OCI-LY7 (cell line): ENCODE data around the gene KDM6A. TPM values are rescaled to one million over a fixed set of nuclear protein-coding genes. Genes with fewer than 3 reads are reported as not detected.
"Not testable (repeated sequence)": the region's sequence is repeated elsewhere in the genome, so short reads cannot be mapped to it uniquely, and the experiment has no call there.

Experiments
- BruUV-seq: library from RNA; stranded (reverse); fragments of 400-500 nt; replicated peaks from 2 replicates; lab custom pipeline; 2021; lab: Mats Ljungman, UMichigan
- CTCF ChIA-PET: fragments of 300-600 bp; sonication (Branson Sonifier 250); formaldehyde crosslinking; loops from one replicate; lab custom pipeline; 2022; ENCODE audit warnings: antibody characterized with exemption; ENCODE audit not compliant: unreplicated experiment; lab: Charles Lee
- POLR2A ChIA-PET: fragments of 300-600 bp; sonication (Branson Sonifier 250); formaldehyde crosslinking; loops from one replicate; lab custom pipeline; 2022; ENCODE audit warnings: antibody characterized with exemption; lab: Charles Lee
- DNase-seq: peaks from one replicate; pipeline ENCODE4 v3.0.0-alpha.2; 2015; ENCODE audit warnings: low spot score
- H2AFZ ChIP-seq: fragments of 200-600 bp; sonication (generic), shearing (Covaris generic); 2 replicates; pipeline ENCODE4 v1.6.1; 2014; ENCODE audit warnings: mild to moderate bottlenecking, antibody characterized with exemption, low read length, moderate library complexity
- H3K27ac ChIP-seq: fragments of 200-600 bp; sonication (generic); 2 replicates; pipeline ENCODE4 v1.5.1; 2014; ENCODE audit warnings: mixed run types, low read depth, mild to moderate bottlenecking, moderate library complexity, low read length, inconsistent platforms; ENCODE audit not compliant: poor library complexity, severe bottlenecking
- H3K36me3 ChIP-seq: fragments of 200-600 bp; sonication (generic); 2 replicates; pipeline ENCODE4 v1.6.1; 2014; ENCODE audit warnings: mild to moderate bottlenecking, antibody characterized with exemption, low read length, moderate library complexity, mixed read lengths; ENCODE audit not compliant: insufficient read depth
- H3K4me1 ChIP-seq: fragments of 200-600 bp; sonication (generic); 2 replicates; pipeline ENCODE4 v1.5.1; 2014; ENCODE audit warnings: mild to moderate bottlenecking, low read length; ENCODE audit not compliant: insufficient read depth, poor library complexity, severe bottlenecking
- H3K4me2 ChIP-seq: fragments of 200-600 bp; sonication (generic); 2 replicates; pipeline ENCODE4 v1.6.1; 2014; ENCODE audit warnings: mild to moderate bottlenecking, low read length
- H3K4me3 ChIP-seq: fragments of 200-600 bp; sonication (generic); 2 replicates; pipeline ENCODE4 v1.5.1; 2014; ENCODE audit warnings: mild to moderate bottlenecking, low read depth, low read length; ENCODE audit not compliant: poor library complexity, severe bottlenecking
- H3K79me2 ChIP-seq: fragments of 200-600 bp; sonication (generic); 2 replicates; pipeline ENCODE4 v1.6.1; 2016; ENCODE audit warnings: low read depth, mild to moderate bottlenecking, low read length, moderate library complexity, mixed read lengths; ENCODE audit not compliant: insufficient read depth
- H3K9me2 ChIP-seq: fragments of 200-600 bp; sonication (generic); 2 replicates; pipeline ENCODE4 v1.6.1; 2016; ENCODE audit warnings: mild to moderate bottlenecking, low read length, mixed read lengths; ENCODE audit not compliant: insufficient read depth
- H3K9me3 ChIP-seq: fragments of 200-600 bp; sonication (generic); 2 replicates; pipeline ENCODE4 v1.6.1; 2014; ENCODE audit warnings: mild to moderate bottlenecking, mixed run types, low read length, mixed read lengths
- H4K20me1 ChIP-seq: fragments of 200-600 bp; sonication (generic); 2 replicates; pipeline ENCODE4 v1.6.1; 2014; ENCODE audit warnings: mild to moderate bottlenecking, antibody characterized with exemption, low read length, moderate library complexity, mixed read lengths; ENCODE audit not compliant: insufficient read depth
- CTCF ChIP-seq: fragments of 200-600 bp; sonication (generic); conservative IDR thresholded peaks from 2 replicates; pipeline ENCODE4 v1.5.1; 2014; ENCODE audit warnings: mild to moderate bottlenecking, antibody characterized with exemption, low read length, moderate library complexity, mixed read lengths
- EZH2phosphoT487 ChIP-seq: fragments of 200-600 bp; sonication (generic); IDR thresholded peaks from 2 replicates; pipeline ENCODE4 v1.6.1; 2018; ENCODE audit warnings: low read depth, borderline replicate concordance, mild to moderate bottlenecking, mixed run types, antibody characterized with exemption, low read length, moderate library complexity, mixed read lengths
- intact Hi-C: fragments of 100-400 bp; cut with micrococcal nuclease; formaldehyde crosslinking; loops from one replicate; pipeline ENCODE4 v1.10.0; 2022; ENCODE audit not compliant: unreplicated experiment
- total RNA-seq, 2 experiments: library from RNA; depleted of rRNA in 1 of 2; stranded (reverse); fragments of >200 nt in 1 of 2; shearing (Covaris generic) in 1 of 2; gene quantifications; 2 replicates each; pipeline ENCODE4 v1.2.3, GENCODE V29; 2014 to 2022

KDM6A gene
- total RNA-seq, 2 experiments from 2014 or later: 20.5 to 23.4 TPM

DNA sequence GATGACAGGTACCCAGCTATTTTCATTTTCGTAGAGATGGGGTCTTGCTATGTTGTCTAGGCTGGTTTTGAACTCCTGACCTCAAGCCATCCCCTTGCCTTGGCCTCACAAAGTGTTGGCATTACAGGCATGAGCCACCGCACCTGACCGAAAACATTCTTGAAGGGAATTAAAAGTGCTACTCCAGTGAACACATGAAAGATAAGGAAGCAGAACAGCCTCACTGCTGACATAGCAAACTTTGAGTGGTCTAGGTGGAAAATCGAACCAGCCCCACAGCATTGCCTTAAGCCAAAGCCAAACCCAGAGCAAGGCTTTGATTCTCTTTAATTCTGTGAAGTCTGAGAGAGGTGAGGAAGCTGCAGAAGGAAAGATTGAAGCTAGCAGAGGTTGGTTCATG, 65.1 kb downstream of the KDM6A start:
- H3K9me3 ChIP-seq: no peaks in the 10 kb centered on the region
- no peak overlapping the region for H2AFZ ChIP-seq
- H3K27ac ChIP-seq: no peak overlapping the region
- H3K36me3 ChIP-seq: no peaks in the 10 kb centered on the region; the same call in 1 of the 2 replicates
- ChIA-PET POLR2A (no interaction called here), CTCF (no interaction called here)
- intact Hi-C loops: no loop called here
- no peak overlapping the region for H3K4me2 ChIP-seq
- DNase-seq: no peak
- H4K20me1 ChIP-seq: no peaks in the 10 kb centered on the region
- BruUV-seq: no TSS peak
- TF ChIP-seq EZH2phosphoT487 (no peak), CTCF (no peak)
- no peaks in the 10 kb centered on the region for H3K9me2 ChIP-seq
- H3K4me3 ChIP-seq: no peak overlapping the region
- H3K79me2 ChIP-seq: peaks cover 58% of the 10 kb centered on the region; the same call in 1 of the 2 replicates
- no peaks in the 10 kb centered on the region for H3K4me1 ChIP-seq

DNA sequence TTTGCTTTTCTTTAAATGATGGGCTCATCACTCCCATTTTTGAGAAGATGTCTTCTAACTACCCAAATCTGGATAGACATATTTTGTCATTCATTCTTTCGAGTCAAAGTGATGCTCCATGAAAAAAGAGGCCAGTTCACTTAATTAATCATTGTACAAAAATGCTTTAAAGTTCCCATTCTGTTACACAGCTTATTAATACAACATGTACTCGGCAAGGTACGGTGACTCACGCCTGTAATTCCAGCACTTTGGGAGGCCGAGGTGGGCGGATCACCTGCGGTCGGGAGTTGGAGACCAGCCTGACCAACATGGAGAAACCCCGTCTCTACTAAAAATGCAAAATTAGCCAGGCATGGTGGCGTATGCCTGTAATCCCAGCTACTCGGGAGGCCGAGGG, 67.6 kb downstream of the KDM6A start:
- H3K36me3 ChIP-seq, H3K9me2 ChIP-seq, H3K4me3 ChIP-seq, BruUV-seq, H3K27ac ChIP-seq, H4K20me1 ChIP-seq, H3K4me1 ChIP-seq, H2AFZ ChIP-seq, H3K4me2 ChIP-seq, CTCF ChIA-PET, intact Hi-C loops, DNase-seq: not testable (repeated sequence)
- Histone ChIP-seq H3K9me3 (peaks cover 13% of the 10 kb centered on the region; the same call in 1 of the 2 replicates), H3K79me2 (peaks cover 59% of the 10 kb centered on the region; the same call in 1 of the 2 replicates)
- POLR2A ChIA-PET: interaction anchor here (0.5 kb wide), 1 partner anchor 41 kb away, joined by 3 read pairs; no protein-coding TSS in a partner anchor

GRCh38 chrX:44943007-44943406, 70.0 kb downstream of the KDM6A start:
- Histone ChIP-seq H3K4me1 (no peaks in the 10 kb centered on the region), H3K79me2 (peaks cover 64% of the 10 kb centered on the region; the same call in 1 of the 2 replicates)
- intact Hi-C loops: no loop called here

More at GRCh38 chrX:44943007-44943406, 70.0 kb downstream of the KDM6A start:
- ChIA-PET POLR2A (no interaction called here), CTCF (no interaction called here)
- no peak overlapping the region for H3K4me3 ChIP-seq
- no peaks in the 10 kb centered on the region for H4K20me1 ChIP-seq
- BruUV-seq: no TSS peak
- H3K9me3 ChIP-seq: peaks cover 15% of the 10 kb centered on the region; the same call in 1 of the 2 replicates
- peaks cover 8% of the 10 kb centered on the region for H3K36me3 ChIP-seq
- H3K9me2 ChIP-seq: no peaks in the 10 kb centered on the region
- H3K27ac ChIP-seq: no peak overlapping the region
- no peak for TF ChIP-seq CTCF
- TF ChIP-seq EZH2phosphoT487: no peak
- no peak overlapping the region for H3K4me2 ChIP-seq
- H2AFZ ChIP-seq: no peak overlapping the region
- DNase-seq: no peak
